ENCODE data around the gene CFAP251.

GRCh38 chr12:121953695-121954094 is 35.3 kb downstream of the CFAP251 start:
- TF ChIP-seq CTCF (IDR thresholded peaks at IDR 0.05; ENCODE audit: poor library complexity, severe bottlenecking): no peak
- TF ChIP-seq TAF1 (IDR thresholded peaks at IDR 0.05; ENCODE audit: low read depth): no peak
- no peak for TF ChIP-seq POLR2AphosphoS5 (IDR thresholded peaks at IDR 0.05)
- TF ChIP-seq EZH2 (IDR thresholded peaks at IDR 0.05; ENCODE audit: borderline replicate concordance, insufficient read depth, low read length, poor library complexity, severe bottlenecking): no peak
- no peak for TF ChIP-seq RAD21 (conservative IDR thresholded peaks at IDR 0.05)
- no peak for TF ChIP-seq REST (IDR thresholded peaks at IDR 0.05; ENCODE audit: borderline replicate concordance)
- no peak for TF ChIP-seq MXI1 (conservative IDR thresholded peaks at IDR 0.05; ENCODE audit: poor library complexity, severe bottlenecking)
- TF ChIP-seq EP300 (conservative IDR thresholded peaks at IDR 0.05; ENCODE audit: poor library complexity, severe bottlenecking): no peak
- no peak for TF ChIP-seq SMC3 (conservative IDR thresholded peaks at IDR 0.05; ENCODE audit: poor library complexity)
